Mesenchymal stem cell (in vitro differentiated cells and primary cell): Measurements from ENCODE around the gene AXIN1.

Experiments used
- DNase-seq: peaks from one replicate; pipeline ENCODE4 v3.0.0-alpha.2; 2013
- H2AFZ ChIP-seq: one replicate; pipeline ENCODE4 v1.6.1; 2013; ENCODE audit warnings: low read depth, mild to moderate bottlenecking, control low read depth, inconsistent platforms, low read length, moderate library complexity
- H2AK5ac ChIP-seq: 2 replicates; pipeline ENCODE4 v1.6.1; 2013; ENCODE audit warnings: low read length, moderate library complexity, mild to moderate bottlenecking, inconsistent platforms; ENCODE audit not compliant: severe bottlenecking
- H2BK120ac ChIP-seq: one replicate; pipeline ENCODE4 v1.6.1; 2013; ENCODE audit warnings: low read depth, mild to moderate bottlenecking, inconsistent platforms, low read length, moderate library complexity
- H2BK12ac ChIP-seq, 2 experiments: one replicate each; pipeline ENCODE4 v1.6.1; 2013; ENCODE audit warnings: inconsistent platforms in 2 of 2, low read length in 2 of 2, mild to moderate bottlenecking in 2 of 2, moderate library complexity in 2 of 2, control low read depth in 1 of 2
- H2BK15ac ChIP-seq: one replicate; pipeline ENCODE4 v1.6.1; 2013; ENCODE audit warnings: mild to moderate bottlenecking, low read depth, inconsistent platforms; ENCODE audit not compliant: poor library complexity, severe bottlenecking
- H2BK5ac ChIP-seq: 2 replicates; pipeline ENCODE4 v1.6.1; 2013; ENCODE audit warnings: low read depth, mild to moderate bottlenecking, low read length, control low read depth, inconsistent platforms; ENCODE audit not compliant: poor library complexity, severe bottlenecking
- H3K14ac ChIP-seq, 2 experiments: one replicate each; pipeline ENCODE4 v1.6.1; 2013; ENCODE audit warnings: inconsistent platforms in 2 of 2, low read length in 2 of 2, control low read depth in 1 of 2, mild to moderate bottlenecking in 1 of 2, moderate library complexity in 1 of 2
- H3K18ac ChIP-seq, 2 experiments: one replicate each; pipeline ENCODE4 v1.6.1; 2013; ENCODE audit warnings: inconsistent platforms in 2 of 2, low read length in 2 of 2, control low read depth in 1 of 2, low read depth in 1 of 2, mild to moderate bottlenecking in 1 of 2
- H3K23ac ChIP-seq, 2 experiments: one replicate each; pipeline ENCODE4 v1.6.1; 2013; ENCODE audit warnings: inconsistent platforms in 2 of 2, low read length in 2 of 2, mild to moderate bottlenecking in 2 of 2, moderate library complexity in 2 of 2, control low read depth in 1 of 2
- H3K27ac ChIP-seq: 2 replicates; pipeline ENCODE4 v1.5.1; 2013; ENCODE audit warnings: mild to moderate bottlenecking, moderate library complexity, low read length, control low read depth, inconsistent platforms; ENCODE audit not compliant: poor library complexity, severe bottlenecking
- H3K27me3 ChIP-seq, 2 experiments: 2 replicates each; pipeline versions ENCODE4 v1.6.1 to v1.7.0; 2013; ENCODE audit warnings: low read length in 2 of 2, mild to moderate bottlenecking in 2 of 2, moderate library complexity in 2 of 2, control low read depth in 1 of 2, inconsistent platforms in 1 of 2; ENCODE audit not compliant: control insufficient read depth in 1 of 2, insufficient read depth in 1 of 2
- H3K36me3 ChIP-seq, 2 experiments: 2 replicates each; pipeline versions ENCODE4 v1.6.1 to v1.7.0; 2013; ENCODE audit warnings: low read length in 2 of 2, control low read depth in 1 of 2, inconsistent platforms in 1 of 2, low read depth in 1 of 2, mild to moderate bottlenecking in 1 of 2; ENCODE audit not compliant: insufficient read depth in 2 of 2, control insufficient read depth in 1 of 2
- H3K4ac ChIP-seq, 2 experiments: one replicate each; pipeline ENCODE4 v1.6.1; 2013; ENCODE audit warnings: inconsistent platforms in 2 of 2, low read length in 2 of 2, mild to moderate bottlenecking in 2 of 2, moderate library complexity in 2 of 2, control low read depth in 1 of 2, low read depth in 1 of 2
- H3K4me1 ChIP-seq: 2 replicates; pipeline ENCODE4 v1.6.1; 2013; ENCODE audit warnings: low read depth, low read length, control low read depth; ENCODE audit not compliant: control insufficient read depth, insufficient read depth
- H3K4me2 ChIP-seq: 2 replicates; pipeline ENCODE4 v1.6.1; 2013; ENCODE audit warnings: low read length, mild to moderate bottlenecking, inconsistent platforms; ENCODE audit not compliant: poor library complexity, severe bottlenecking
- H3K4me3 ChIP-seq, 2 experiments: 2 replicates each; pipeline versions ENCODE4 v1.5.1 to v1.7.0; 2013; ENCODE audit warnings: low read length in 2 of 2, mild to moderate bottlenecking in 2 of 2, control low read depth in 1 of 2, low read depth in 1 of 2; ENCODE audit not compliant: insufficient read depth in 1 of 2
- H3K79me1 ChIP-seq: replicated peaks from 2 replicates; pipeline ENCODE4 v1.6.1; 2013; ENCODE audit warnings: mild to moderate bottlenecking, control low read depth, low read length, inconsistent platforms; ENCODE audit not compliant: poor library complexity, severe bottlenecking
- H3K9ac ChIP-seq: 2 replicates; pipeline ENCODE4 v1.7.0; 2013; ENCODE audit warnings: mild to moderate bottlenecking, low read length, moderate library complexity
- H3K9me3 ChIP-seq: 2 replicates; pipeline ENCODE4 v1.7.0; 2013; ENCODE audit warnings: mild to moderate bottlenecking, low read length; ENCODE audit not compliant: control insufficient read depth
- H4K8ac ChIP-seq: one replicate; pipeline ENCODE4 v1.6.1; 2013; ENCODE audit warnings: inconsistent platforms, mild to moderate bottlenecking, low read length, moderate library complexity
- H4K91ac ChIP-seq: one replicate; pipeline ENCODE4 v1.6.1; 2013; ENCODE audit warnings: mild to moderate bottlenecking, low read length, inconsistent platforms
- WGBS: methylation state at CpG from one replicate; pipeline ENCODE4 v1.1.7; 2013; ENCODE audit warnings: mixed read lengths; 5-methylcytosine and 5-hydroxymethylcytosine counted together

Gene AXIN1

GRCh38 chr16:321532-321931, 31.0 kb downstream of the AXIN1 start:
- H3K4me3 ChIP-seq: no peak overlapping the region
- H3K4ac ChIP-seq: no peak overlapping the region
- no peak overlapping the region for H3K18ac ChIP-seq
- no peak for DNase-seq
- H3K36me3 ChIP-seq: peaks cover 15 to 47% of the 10 kb centered on the region in 2 experiments
- no peak overlapping the region for H2AK5ac ChIP-seq
- peaks cover 26% of the 10 kb centered on the region for H3K4me1 ChIP-seq
- peaks cover 46% of the 10 kb centered on the region for H3K79me1 ChIP-seq
- H4K8ac ChIP-seq: no peak overlapping the region
- no peaks in the 10 kb centered on the region for H3K27me3 ChIP-seq
- H4K91ac ChIP-seq: no peak overlapping the region
- H2BK5ac ChIP-seq: no peak overlapping the region
- 84% methylated on average over 9 of the region's 9 CpGs for WGBS
- H2BK12ac ChIP-seq: no peak overlapping the region
- H3K4me2 ChIP-seq: no peak overlapping the region
- no peak overlapping the region for H2BK15ac ChIP-seq
- no peak overlapping the region for H3K9ac ChIP-seq
- H3K14ac ChIP-seq: no peak overlapping the region
- H3K23ac ChIP-seq: no peak overlapping the region
- no peaks in the 10 kb centered on the region for H3K9me3 ChIP-seq
- no peak overlapping the region for H2AFZ ChIP-seq
- no peak overlapping the region for H2BK120ac ChIP-seq
- H3K27ac ChIP-seq: no peak overlapping the region

GRCh38 chr16:320206-320605, 32.3 kb downstream of the AXIN1 start:
- Histone ChIP-seq H3K9me3 (no peaks in the 10 kb centered on the region), H4K91ac (no peak overlapping the region), H2BK15ac (no peak overlapping the region), H3K4me3 (no peak overlapping the region), H3K27me3 (no peaks in the 10 kb centered on the region), H3K4me1 (peaks cover 21% of the 10 kb centered on the region), H3K79me1 (peaks cover 46% of the 10 kb centered on the region), H2BK5ac (no peak overlapping the region), H3K14ac (no peak overlapping the region), H2AFZ (no peak overlapping the region), H3K9ac (no peak overlapping the region), H3K18ac (no peak overlapping the region), H2BK120ac (no peak overlapping the region), H2AK5ac (no peak overlapping the region), H3K4ac (no peak overlapping the region), H3K36me3 (peaks cover 15 to 41% of the 10 kb centered on the region in 2 experiments), H4K8ac (no peak overlapping the region), H3K27ac (no peak overlapping the region), H3K23ac (no peak overlapping the region), H2BK12ac (no peak overlapping the region), H3K4me2 (no peak overlapping the region)
- WGBS: 99% methylated on average over 5 of the region's 5 CpGs
- DNase-seq: no peak

DNA sequence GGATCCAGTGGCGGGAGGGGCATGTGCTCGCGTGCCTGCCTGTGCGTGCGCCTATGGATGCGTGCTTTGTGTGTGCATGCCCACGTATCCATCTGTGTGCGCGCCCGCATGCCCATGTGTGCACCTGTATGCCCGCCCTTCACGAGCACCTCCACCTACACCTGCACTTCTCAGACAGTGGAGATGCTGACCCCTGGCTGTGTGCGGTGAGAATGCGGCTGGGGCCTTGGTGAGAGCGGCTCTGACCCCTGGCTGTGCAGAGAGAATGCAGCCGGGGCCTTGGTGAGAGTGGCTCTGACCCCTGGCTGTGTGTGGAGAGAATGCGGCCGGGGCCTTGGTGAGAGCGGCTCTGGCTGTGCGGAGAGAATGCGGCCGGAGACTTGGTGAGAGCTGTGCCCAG, 33.9 kb downstream of the AXIN1 start:
- Histone ChIP-seq H3K14ac (no peak overlapping the region), H2BK120ac (no peak overlapping the region), H2AFZ (no peak overlapping the region), H3K9me3 (no peaks in the 10 kb centered on the region), H2AK5ac (no peak overlapping the region), H3K4me2 (no peak overlapping the region), H3K18ac (no peak overlapping the region), H3K4me1 (peaks cover 8% of the 10 kb centered on the region), H2BK15ac (no peak overlapping the region), H2BK12ac (no peak overlapping the region), H3K36me3 (peaks cover 24 to 47% of the 10 kb centered on the region in 2 experiments), H3K4ac (no peak overlapping the region), H4K91ac (no peak overlapping the region), H3K27me3 (no peaks in the 10 kb centered on the region), H3K27ac (no peak overlapping the region), H3K23ac (no peak overlapping the region), H3K9ac (no peak overlapping the region), H3K79me1 (peaks cover 42% of the 10 kb centered on the region), H2BK5ac (no peak overlapping the region), H3K4me3 (peak overlapping the region in 1 of 2 experiments; percentile 18), H4K8ac (no peak overlapping the region)
- 86% methylated on average over 22 of the region's 22 CpGs for WGBS
- DNase-seq: no peak

- H4K8ac ChIP-seq: no peak overlapping the region
- no peak overlapping the region for H2BK120ac ChIP-seq
- H3K9ac ChIP-seq: no peak overlapping the region
- H3K79me1 ChIP-seq: peaks cover 41% of the 10 kb centered on the region
- H2AK5ac ChIP-seq: no peak overlapping the region
- H3K36me3 ChIP-seq: peaks cover 34 to 55% of the 10 kb centered on the region in 2 experiments
- no peak overlapping the region for H3K4me2 ChIP-seq
- no peak overlapping the region for H2BK12ac ChIP-seq
- no peak overlapping the region for H3K27ac ChIP-seq
- no peak overlapping the region for H4K91ac ChIP-seq
- no peak for DNase-seq
- H3K18ac ChIP-seq: no peak overlapping the region
- H2AFZ ChIP-seq: no peak overlapping the region
- peaks cover 8% of the 10 kb centered on the region for H3K4me1 ChIP-seq
- H3K14ac ChIP-seq: no peak overlapping the region
- H2BK15ac ChIP-seq: no peak overlapping the region
- no peak overlapping the region for H3K23ac ChIP-seq
- H2BK5ac ChIP-seq: no peak overlapping the region
- no peak overlapping the region for H3K4ac ChIP-seq
- 94% methylated on average over 5 of the region's 5 CpGs for WGBS
- H3K27me3 ChIP-seq: no peaks in the 10 kb centered on the region
- no peaks in the 10 kb centered on the region for H3K9me3 ChIP-seq
- no peak overlapping the region for H3K4me3 ChIP-seq
Measured at GRCh38 chr16:317583-317982, 34.9 kb downstream of the AXIN1 start.
